ENCODE results near the gene ARPC1A.
"Not testable (repeated sequence)": the region's sequence is repeated elsewhere in the genome, so short reads cannot be mapped to it uniquely, and the experiment has no call there.

The ARPC1A gene

DNA sequence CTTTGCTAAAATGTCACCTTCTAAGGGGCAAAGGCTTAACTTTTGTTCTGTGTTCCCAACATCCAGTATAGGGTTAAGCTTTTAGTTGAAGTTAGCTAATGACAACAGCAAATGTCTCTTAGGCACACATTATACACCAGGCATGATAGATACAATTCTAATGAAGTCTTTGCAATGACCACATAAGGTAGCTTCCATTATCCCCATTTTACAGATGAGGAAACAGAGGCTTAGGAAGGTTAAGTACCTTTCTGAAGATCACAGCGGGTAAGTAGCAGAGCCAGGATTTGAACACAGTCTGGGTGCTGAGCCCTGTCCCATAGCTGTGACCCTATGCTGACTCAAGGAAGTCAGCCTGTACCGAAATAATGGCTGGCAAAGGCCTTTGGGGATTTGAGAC lies 84.9 kb downstream of the ARPC1A start:
- no peak for DNase-seq

DNA sequence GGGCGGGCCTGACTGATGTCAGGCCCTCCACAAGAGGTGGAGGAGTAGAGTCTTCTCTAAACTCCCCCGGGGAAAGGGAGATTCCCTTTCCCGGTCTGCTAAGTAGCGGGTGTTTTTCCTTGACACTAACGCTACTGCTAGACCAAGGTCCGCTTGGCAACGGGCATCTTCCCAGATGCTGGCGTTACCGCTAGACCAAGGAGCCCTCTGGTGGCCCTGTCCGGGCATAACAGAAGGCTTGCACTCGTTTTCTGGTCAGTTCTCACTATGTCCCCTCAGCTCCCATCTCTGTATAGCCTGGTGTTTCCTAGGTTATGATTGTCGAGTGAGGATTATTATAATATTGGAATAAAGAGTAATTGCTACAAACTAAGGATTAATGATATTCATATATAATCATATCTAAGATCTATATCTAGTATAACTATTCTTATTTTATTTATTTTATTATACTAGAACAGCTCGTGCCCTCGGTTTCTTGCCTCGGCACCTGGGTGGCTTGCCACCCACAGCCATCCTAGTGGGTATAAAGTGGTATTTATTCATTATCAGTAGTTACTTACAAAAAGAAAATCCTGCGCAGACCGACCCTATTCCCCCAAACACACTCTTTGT lies 89.9 kb downstream of the ARPC1A start:
- not testable (repeated sequence) for DNase-seq

Measured in CD4-positive, alpha-beta T cell treated with Interleukin-4 for 4 hours (primary cell).